Measurements from ENCODE around the gene GANC.

DNA sequence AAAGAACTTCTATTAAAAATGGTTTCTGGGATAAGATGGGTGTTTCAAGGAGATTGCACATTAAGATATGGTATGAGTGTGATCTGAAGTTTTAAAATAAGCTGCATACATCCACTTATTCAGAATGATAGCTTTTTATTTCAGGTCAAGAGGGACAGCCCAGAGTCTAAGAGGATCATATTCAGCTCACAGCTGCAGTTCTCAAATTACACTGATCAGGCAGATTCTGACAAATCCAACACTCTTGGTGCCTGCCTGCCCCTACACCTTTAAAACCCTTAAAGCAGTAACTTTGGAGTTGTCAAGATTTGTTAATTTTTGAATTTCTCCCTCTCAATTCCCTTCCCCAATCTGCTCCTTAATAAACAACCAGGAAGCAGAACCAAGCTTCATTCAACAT lies 9.3 kb downstream of the GANC start:
- TF ChIP-seq, protein P1, sequence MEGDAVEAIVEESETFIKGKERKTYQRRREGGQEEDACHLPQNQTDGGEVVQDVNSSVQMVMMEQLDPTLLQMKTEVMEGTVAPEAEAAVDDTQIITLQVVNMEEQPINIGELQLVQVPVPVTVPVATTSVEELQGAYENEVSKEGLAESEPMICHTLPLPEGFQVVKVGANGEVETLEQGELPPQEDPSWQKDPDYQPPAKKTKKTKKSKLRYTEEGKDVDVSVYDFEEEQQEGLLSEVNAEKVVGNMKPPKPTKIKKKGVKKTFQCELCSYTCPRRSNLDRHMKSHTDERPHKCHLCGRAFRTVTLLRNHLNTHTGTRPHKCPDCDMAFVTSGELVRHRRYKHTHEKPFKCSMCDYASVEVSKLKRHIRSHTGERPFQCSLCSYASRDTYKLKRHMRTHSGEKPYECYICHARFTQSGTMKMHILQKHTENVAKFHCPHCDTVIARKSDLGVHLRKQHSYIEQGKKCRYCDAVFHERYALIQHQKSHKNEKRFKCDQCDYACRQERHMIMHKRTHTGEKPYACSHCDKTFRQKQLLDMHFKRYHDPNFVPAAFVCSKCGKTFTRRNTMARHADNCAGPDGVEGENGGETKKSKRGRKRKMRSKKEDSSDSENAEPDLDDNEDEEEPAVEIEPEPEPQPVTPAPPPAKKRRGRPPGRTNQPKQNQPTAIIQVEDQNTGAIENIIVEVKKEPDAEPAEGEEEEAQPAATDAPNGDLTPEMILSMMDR (IDR thresholded peaks at IDR 0.05) = no peak
- TF ChIP-seq, protein P2, sequence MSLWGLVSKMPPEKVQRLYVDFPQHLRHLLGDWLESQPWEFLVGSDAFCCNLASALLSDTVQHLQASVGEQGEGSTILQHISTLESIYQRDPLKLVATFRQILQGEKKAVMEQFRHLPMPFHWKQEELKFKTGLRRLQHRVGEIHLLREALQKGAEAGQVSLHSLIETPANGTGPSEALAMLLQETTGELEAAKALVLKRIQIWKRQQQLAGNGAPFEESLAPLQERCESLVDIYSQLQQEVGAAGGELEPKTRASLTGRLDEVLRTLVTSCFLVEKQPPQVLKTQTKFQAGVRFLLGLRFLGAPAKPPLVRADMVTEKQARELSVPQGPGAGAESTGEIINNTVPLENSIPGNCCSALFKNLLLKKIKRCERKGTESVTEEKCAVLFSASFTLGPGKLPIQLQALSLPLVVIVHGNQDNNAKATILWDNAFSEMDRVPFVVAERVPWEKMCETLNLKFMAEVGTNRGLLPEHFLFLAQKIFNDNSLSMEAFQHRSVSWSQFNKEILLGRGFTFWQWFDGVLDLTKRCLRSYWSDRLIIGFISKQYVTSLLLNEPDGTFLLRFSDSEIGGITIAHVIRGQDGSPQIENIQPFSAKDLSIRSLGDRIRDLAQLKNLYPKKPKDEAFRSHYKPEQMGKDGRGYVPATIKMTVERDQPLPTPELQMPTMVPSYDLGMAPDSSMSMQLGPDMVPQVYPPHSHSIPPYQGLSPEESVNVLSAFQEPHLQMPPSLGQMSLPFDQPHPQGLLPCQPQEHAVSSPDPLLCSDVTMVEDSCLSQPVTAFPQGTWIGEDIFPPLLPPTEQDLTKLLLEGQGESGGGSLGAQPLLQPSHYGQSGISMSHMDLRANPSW (CRISPR knock-in tag; conservative IDR thresholded peaks at IDR 0.05; ENCODE audit: low read depth) = no peak
- TF ChIP-seq, protein P3, sequence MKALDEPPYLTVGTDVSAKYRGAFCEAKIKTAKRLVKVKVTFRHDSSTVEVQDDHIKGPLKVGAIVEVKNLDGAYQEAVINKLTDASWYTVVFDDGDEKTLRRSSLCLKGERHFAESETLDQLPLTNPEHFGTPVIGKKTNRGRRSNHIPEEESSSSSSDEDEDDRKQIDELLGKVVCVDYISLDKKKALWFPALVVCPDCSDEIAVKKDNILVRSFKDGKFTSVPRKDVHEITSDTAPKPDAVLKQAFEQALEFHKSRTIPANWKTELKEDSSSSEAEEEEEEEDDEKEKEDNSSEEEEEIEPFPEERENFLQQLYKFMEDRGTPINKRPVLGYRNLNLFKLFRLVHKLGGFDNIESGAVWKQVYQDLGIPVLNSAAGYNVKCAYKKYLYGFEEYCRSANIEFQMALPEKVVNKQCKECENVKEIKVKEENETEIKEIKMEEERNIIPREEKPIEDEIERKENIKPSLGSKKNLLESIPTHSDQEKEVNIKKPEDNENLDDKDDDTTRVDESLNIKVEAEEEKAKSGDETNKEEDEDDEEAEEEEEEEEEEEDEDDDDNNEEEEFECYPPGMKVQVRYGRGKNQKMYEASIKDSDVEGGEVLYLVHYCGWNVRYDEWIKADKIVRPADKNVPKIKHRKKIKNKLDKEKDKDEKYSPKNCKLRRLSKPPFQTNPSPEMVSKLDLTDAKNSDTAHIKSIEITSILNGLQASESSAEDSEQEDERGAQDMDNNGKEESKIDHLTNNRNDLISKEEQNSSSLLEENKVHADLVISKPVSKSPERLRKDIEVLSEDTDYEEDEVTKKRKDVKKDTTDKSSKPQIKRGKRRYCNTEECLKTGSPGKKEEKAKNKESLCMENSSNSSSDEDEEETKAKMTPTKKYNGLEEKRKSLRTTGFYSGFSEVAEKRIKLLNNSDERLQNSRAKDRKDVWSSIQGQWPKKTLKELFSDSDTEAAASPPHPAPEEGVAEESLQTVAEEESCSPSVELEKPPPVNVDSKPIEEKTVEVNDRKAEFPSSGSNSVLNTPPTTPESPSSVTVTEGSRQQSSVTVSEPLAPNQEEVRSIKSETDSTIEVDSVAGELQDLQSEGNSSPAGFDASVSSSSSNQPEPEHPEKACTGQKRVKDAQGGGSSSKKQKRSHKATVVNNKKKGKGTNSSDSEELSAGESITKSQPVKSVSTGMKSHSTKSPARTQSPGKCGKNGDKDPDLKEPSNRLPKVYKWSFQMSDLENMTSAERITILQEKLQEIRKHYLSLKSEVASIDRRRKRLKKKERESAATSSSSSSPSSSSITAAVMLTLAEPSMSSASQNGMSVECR (CRISPR knock-in tag; IDR thresholded peaks at IDR 0.05; ENCODE audit: borderline replicate concordance) = no peak
- TF ChIP-seq SMAD3 (CRISPR knock-in tag; IDR thresholded peaks at IDR 0.05; ENCODE audit: borderline replicate concordance) (no peak), TEAD1 (CRISPR knock-in tag; IDR thresholded peaks at IDR 0.05) (no peak), ZNF232 (CRISPR knock-in tag; IDR thresholded peaks at IDR 0.05) (no peak), ZNF263 (CRISPR knock-in tag; IDR thresholded peaks at IDR 0.05; ENCODE audit: low read depth) (no peak), ZBTB21 (CRISPR knock-in tag; IDR thresholded peaks at IDR 0.05; ENCODE audit: borderline replicate concordance) (no peak)
- TF ChIP-seq, protein P4, sequence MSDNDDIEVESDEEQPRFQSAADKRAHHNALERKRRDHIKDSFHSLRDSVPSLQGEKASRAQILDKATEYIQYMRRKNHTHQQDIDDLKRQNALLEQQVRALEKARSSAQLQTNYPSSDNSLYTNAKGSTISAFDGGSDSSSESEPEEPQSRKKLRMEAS (CRISPR knock-in tag; IDR thresholded peaks at IDR 0.05) = no peak

Data from WTC11 (cell line).